NB4 (cell line): ENCODE results near the gene ZNF506.

Experiments
- CTCF ChIP-seq: IDR thresholded peaks from one replicate; pipeline ENCODE4 v1.5.1; 2012; ENCODE audit warnings: low read depth, low read length
- POLR2A ChIP-seq: IDR thresholded peaks from 2 replicates; pipeline ENCODE4 v1.6.1; 2011; ENCODE audit warnings: mild to moderate bottlenecking; ENCODE audit not compliant: insufficient read length; ENCODE audit errors: extremely low read depth

GRCh38 chr19:19751846-19752245 is 69.7 kb downstream of the ZNF506 start:
- TF ChIP-seq POLR2A (no peak), CTCF (no peak)
